ENCODE data around the gene CHD6.

GRCh38 chr20:41411391-41411847, 206.8 kb downstream of the CHD6 start:
- TF ChIP-seq POLR2A (IDR thresholded peaks at IDR 0.05; ENCODE audit: low read length), result no peak
- TF ChIP-seq GATA1 (IDR thresholded peaks at IDR 0.05; ENCODE audit: low read depth, low read length), result no peak

Data from erythroblast (primary cell).